ENCODE results near the gene CLSTN1.

DNA sequence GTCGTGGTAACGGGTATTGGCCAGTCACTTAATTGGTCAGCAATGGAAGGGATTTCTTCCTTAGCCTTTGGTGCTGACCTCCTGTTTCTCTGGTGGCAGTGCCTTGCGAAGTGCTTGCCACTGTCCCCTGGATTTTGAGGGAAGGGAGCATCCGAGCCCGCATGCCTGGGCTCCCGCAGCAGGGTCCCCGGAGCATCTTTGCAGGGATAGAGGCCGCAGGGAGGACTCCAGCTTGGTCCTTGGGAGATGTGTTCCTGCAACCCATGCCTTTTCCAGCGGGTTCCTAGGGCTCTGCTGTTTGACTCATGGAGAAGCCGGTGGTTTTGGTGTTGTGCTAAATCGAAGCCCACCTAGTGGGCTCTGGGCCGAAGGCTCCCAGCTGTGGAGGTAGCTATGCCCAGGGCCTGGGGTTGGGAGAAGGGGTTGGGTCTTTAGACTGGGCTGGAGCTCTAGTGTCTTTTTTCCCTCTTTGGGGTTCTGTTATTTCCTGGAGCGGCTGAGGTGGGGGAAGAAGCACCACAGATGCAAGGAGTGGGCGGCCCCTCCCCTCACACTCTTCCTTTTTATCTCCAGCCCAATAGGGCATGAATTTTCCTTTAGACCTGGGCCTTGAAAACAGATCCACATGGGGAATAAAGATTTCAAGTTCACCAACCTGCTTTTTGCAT lies 133.2 kb downstream of the CLSTN1 start:
- TF ChIP-seq, protein P1, sequence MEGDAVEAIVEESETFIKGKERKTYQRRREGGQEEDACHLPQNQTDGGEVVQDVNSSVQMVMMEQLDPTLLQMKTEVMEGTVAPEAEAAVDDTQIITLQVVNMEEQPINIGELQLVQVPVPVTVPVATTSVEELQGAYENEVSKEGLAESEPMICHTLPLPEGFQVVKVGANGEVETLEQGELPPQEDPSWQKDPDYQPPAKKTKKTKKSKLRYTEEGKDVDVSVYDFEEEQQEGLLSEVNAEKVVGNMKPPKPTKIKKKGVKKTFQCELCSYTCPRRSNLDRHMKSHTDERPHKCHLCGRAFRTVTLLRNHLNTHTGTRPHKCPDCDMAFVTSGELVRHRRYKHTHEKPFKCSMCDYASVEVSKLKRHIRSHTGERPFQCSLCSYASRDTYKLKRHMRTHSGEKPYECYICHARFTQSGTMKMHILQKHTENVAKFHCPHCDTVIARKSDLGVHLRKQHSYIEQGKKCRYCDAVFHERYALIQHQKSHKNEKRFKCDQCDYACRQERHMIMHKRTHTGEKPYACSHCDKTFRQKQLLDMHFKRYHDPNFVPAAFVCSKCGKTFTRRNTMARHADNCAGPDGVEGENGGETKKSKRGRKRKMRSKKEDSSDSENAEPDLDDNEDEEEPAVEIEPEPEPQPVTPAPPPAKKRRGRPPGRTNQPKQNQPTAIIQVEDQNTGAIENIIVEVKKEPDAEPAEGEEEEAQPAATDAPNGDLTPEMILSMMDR (IDR thresholded peaks at IDR 0.05; ENCODE audit: borderline replicate concordance, extremely low read depth, low read length, poor library complexity, severe bottlenecking): no peak
- TF ChIP-seq EZH2 (IDR thresholded peaks at IDR 0.05; ENCODE audit: borderline replicate concordance, low read depth, low read length, severe bottlenecking): no peak
